Trophoblast cell (in vitro differentiated cells and primary cell): ENCODE results near the gene SCN2B.

ENCODE experiments used
- DNase-seq, 2 donors: peaks; one replicate each; pipeline ENCODE4 v3.0.0-alpha.2; 2016
- H2AFZ ChIP-seq: 2 replicates; pipeline ENCODE4 v1.6.1; 2013; ENCODE audit warnings: low read length, moderate library complexity, mild to moderate bottlenecking; ENCODE audit not compliant: insufficient read depth, poor library complexity
- H2AK5ac ChIP-seq: 2 replicates; pipeline ENCODE4 v1.6.1; 2013; ENCODE audit warnings: mild to moderate bottlenecking, low read length
- H2BK120ac ChIP-seq: 2 replicates; pipeline ENCODE4 v1.6.1; 2013; ENCODE audit warnings: low read length, mild to moderate bottlenecking, moderate library complexity; ENCODE audit not compliant: insufficient read depth, poor library complexity
- H2BK12ac ChIP-seq: 2 replicates; pipeline ENCODE4 v1.6.1; 2013; ENCODE audit warnings: mild to moderate bottlenecking, low read length, moderate library complexity
- H2BK5ac ChIP-seq: 2 replicates; pipeline ENCODE4 v1.6.1; 2013; ENCODE audit warnings: low read length, low read depth, moderate library complexity, mild to moderate bottlenecking; ENCODE audit not compliant: poor library complexity
- H3K14ac ChIP-seq: 2 replicates; pipeline ENCODE4 v1.6.1; 2013; ENCODE audit warnings: mild to moderate bottlenecking, low read length
- H3K18ac ChIP-seq: 2 replicates; pipeline ENCODE4 v1.6.1; 2013; ENCODE audit warnings: mild to moderate bottlenecking, low read length
- H3K23ac ChIP-seq: 2 replicates; pipeline ENCODE4 v1.6.1; 2013; ENCODE audit warnings: low read length
- H3K27ac ChIP-seq: 2 replicates; pipeline ENCODE4 v1.5.1; 2013; ENCODE audit warnings: low read depth, mild to moderate bottlenecking, inconsistent platforms, low read length, moderate library complexity
- H3K27me3 ChIP-seq: 2 replicates; pipeline ENCODE4 v1.6.1; 2013; ENCODE audit warnings: inconsistent platforms, mild to moderate bottlenecking, low read length, moderate library complexity; ENCODE audit not compliant: insufficient read depth
- H3K36me3 ChIP-seq, 2 experiments: 1 replicate in 1 of 2; 2 replicates in 1 of 2; pipeline ENCODE4 v1.6.1; 2013; ENCODE audit warnings: low read length in 2 of 2, mild to moderate bottlenecking in 2 of 2, moderate library complexity in 1 of 2; ENCODE audit not compliant: insufficient read depth in 2 of 2, control insufficient read depth in 1 of 2
- H3K4ac ChIP-seq: 2 replicates; pipeline ENCODE4 v1.6.1; 2013; ENCODE audit warnings: low read depth, mild to moderate bottlenecking, low read length, moderate library complexity
- H3K4me1 ChIP-seq, 2 experiments: 1 replicate in 1 of 2; 2 replicates in 1 of 2; pipeline ENCODE4 v1.6.1; 2013; ENCODE audit warnings: low read length in 2 of 2, mild to moderate bottlenecking in 2 of 2, moderate library complexity in 1 of 2; ENCODE audit not compliant: insufficient read depth in 2 of 2, control insufficient read depth in 1 of 2
- H3K4me2 ChIP-seq: 2 replicates; pipeline ENCODE4 v1.6.1; 2013; ENCODE audit warnings: inconsistent platforms, mild to moderate bottlenecking, low read length, moderate library complexity
- H3K4me3 ChIP-seq: 2 replicates; pipeline ENCODE4 v1.5.1; 2013; ENCODE audit warnings: mild to moderate bottlenecking, low read depth, low read length, inconsistent platforms
- H3K79me1 ChIP-seq: one replicate; pipeline ENCODE4 v1.6.1; 2013; ENCODE audit warnings: low read length
- H3K79me2 ChIP-seq: 2 replicates; pipeline ENCODE4 v1.6.1; 2013; ENCODE audit warnings: low read length, mild to moderate bottlenecking; ENCODE audit not compliant: control insufficient read depth, insufficient read depth, poor library complexity
- H3K9ac ChIP-seq: 2 replicates; pipeline ENCODE4 v1.6.1; 2013; ENCODE audit warnings: mild to moderate bottlenecking, low read length
- H3K9me3 ChIP-seq: 2 replicates; pipeline ENCODE4 v1.6.1; 2013; ENCODE audit warnings: low read depth, mild to moderate bottlenecking, control low read depth, inconsistent platforms, low read length; ENCODE audit not compliant: insufficient read depth
- H4K12ac ChIP-seq: 2 replicates; pipeline ENCODE4 v1.6.1; 2013; ENCODE audit warnings: low read depth, mild to moderate bottlenecking, low read length, moderate library complexity
- H4K8ac ChIP-seq: 2 replicates; pipeline ENCODE4 v1.6.1; 2013; ENCODE audit warnings: low read depth, mild to moderate bottlenecking, low read length, moderate library complexity
- H4K91ac ChIP-seq: one replicate; pipeline ENCODE4 v1.6.1; 2013; ENCODE audit warnings: low read depth, mild to moderate bottlenecking, low read length, moderate library complexity
- WGBS: extraction: QIAGEN DNeasy Blood & Tissue Kit; methylation state at CpG from one replicate; pipeline ENCODE4 v1.1.7; 2013; ENCODE audit warnings: missing lambda C conversion rate; ENCODE audit not compliant: insufficient read length, insufficient coverage; ENCODE audit errors: extremely low coverage; 5-methylcytosine and 5-hydroxymethylcytosine counted together

Gene SCN2B

GRCh38 chr11:118135796-118136165, 40.7 kb downstream of the SCN2B start:
- no peak overlapping the region for H3K18ac ChIP-seq
- H4K91ac ChIP-seq: no peak overlapping the region
- H3K27me3 ChIP-seq: no peaks in the 10 kb centered on the region
- no CpG with 5 or more reads among the region's 5 CpGs for WGBS
- no peak overlapping the region for H3K4me3 ChIP-seq
- H3K79me2 ChIP-seq: no peaks in the 10 kb centered on the region
- H2AFZ ChIP-seq: no peak overlapping the region
- H2AK5ac ChIP-seq: no peak overlapping the region
- H3K27ac ChIP-seq: no peak overlapping the region
- no peak overlapping the region for H2BK120ac ChIP-seq
- H4K12ac ChIP-seq: no peak overlapping the region
- no peak overlapping the region for H3K4ac ChIP-seq
- H3K23ac ChIP-seq: no peak overlapping the region
- no peak overlapping the region for H2BK12ac ChIP-seq
- H3K79me1 ChIP-seq: no peaks in the 10 kb centered on the region
- H3K4me2 ChIP-seq: no peak overlapping the region
- no peak overlapping the region for H3K9ac ChIP-seq
- H3K14ac ChIP-seq: no peak overlapping the region
- H2BK5ac ChIP-seq: no peak overlapping the region
- H3K9me3 ChIP-seq: peaks cover 2% of the 10 kb centered on the region
- no peak for DNase-seq
- no peaks in the 10 kb centered on the region for H3K36me3 ChIP-seq
- H4K8ac ChIP-seq: no peak overlapping the region
- H3K4me1 ChIP-seq: peaks cover 6 to 13% of the 10 kb centered on the region in 2 experiments

- Histone ChIP-seq H3K4me3 (no peak overlapping the region), H2AK5ac (no peak overlapping the region), H3K79me1 (no peaks in the 10 kb centered on the region), H3K23ac (no peak overlapping the region), H3K18ac (no peak overlapping the region), H3K4me1 (peaks cover 5 to 11% of the 10 kb centered on the region in 2 experiments), H4K12ac (no peak overlapping the region), H2BK5ac (no peak overlapping the region), H2BK12ac (no peak overlapping the region), H3K4ac (no peak overlapping the region), H4K91ac (no peak overlapping the region), H3K27me3 (no peaks in the 10 kb centered on the region), H3K4me2 (no peak overlapping the region), H2AFZ (no peak overlapping the region), H3K9ac (no peak overlapping the region), H2BK120ac (no peak overlapping the region), H3K9me3 (peaks cover 2% of the 10 kb centered on the region), H3K79me2 (no peaks in the 10 kb centered on the region), H3K27ac (no peak overlapping the region), H3K36me3 (no peaks in the 10 kb centered on the region), H4K8ac (no peak overlapping the region), H3K14ac (no peak overlapping the region)
- no CpG with 5 or more reads among the region's 7 CpGs for WGBS
- no peak for DNase-seq
Observed at GRCh38 chr11:118135051-118135795, 41.2 kb downstream of the SCN2B start.

- no peak for DNase-seq
- H3K36me3 ChIP-seq: no peaks in the 10 kb centered on the region
- no peak overlapping the region for H3K18ac ChIP-seq
- no peak overlapping the region for H2BK12ac ChIP-seq
- no peak overlapping the region for H2BK5ac ChIP-seq
- H3K23ac ChIP-seq: no peak overlapping the region
- H3K79me1 ChIP-seq: no peaks in the 10 kb centered on the region
- H3K4ac ChIP-seq: no peak overlapping the region
- no peak overlapping the region for H3K4me2 ChIP-seq
- H3K9me3 ChIP-seq: peaks cover 2% of the 10 kb centered on the region
- H4K8ac ChIP-seq: no peak overlapping the region
- H2AFZ ChIP-seq: no peak overlapping the region
- no CpG with 5 or more reads among the region's 10 CpGs for WGBS
- no peak overlapping the region for H4K91ac ChIP-seq
- H3K27ac ChIP-seq: no peak overlapping the region
- no peak overlapping the region for H3K9ac ChIP-seq
- no peaks in the 10 kb centered on the region for H3K79me2 ChIP-seq
- H3K4me1 ChIP-seq: peaks cover 0 to 4% of the 10 kb centered on the region in 2 experiments
- no peak overlapping the region for H3K4me3 ChIP-seq
- no peak overlapping the region for H2AK5ac ChIP-seq
- H2BK120ac ChIP-seq: no peak overlapping the region
- H3K27me3 ChIP-seq: no peaks in the 10 kb centered on the region
- no peak overlapping the region for H4K12ac ChIP-seq
- no peak overlapping the region for H3K14ac ChIP-seq
Observed at GRCh38 chr11:118133816-118134215, 42.6 kb downstream of the SCN2B start.

GRCh38 chr11:118132385-118133151, 43.9 kb downstream of the SCN2B start:
- no peak overlapping the region for H3K9ac ChIP-seq
- no peak overlapping the region for H3K23ac ChIP-seq
- no CpG with 5 or more reads among the region's 15 CpGs for WGBS
- H4K12ac ChIP-seq: no peak overlapping the region
- H2BK120ac ChIP-seq: no peak overlapping the region
- no peak overlapping the region for H2AFZ ChIP-seq
- H3K79me2 ChIP-seq: no peaks in the 10 kb centered on the region
- H2AK5ac ChIP-seq: no peak overlapping the region
- H3K79me1 ChIP-seq: no peaks in the 10 kb centered on the region
- no peak overlapping the region for H3K4ac ChIP-seq
- H3K4me2 ChIP-seq: no peak overlapping the region
- no peak overlapping the region for H4K91ac ChIP-seq
- no peaks in the 10 kb centered on the region for H3K36me3 ChIP-seq
- no peak for DNase-seq
- H3K4me3 ChIP-seq: no peak overlapping the region
- no peak overlapping the region for H2BK5ac ChIP-seq
- no peaks in the 10 kb centered on the region for H3K9me3 ChIP-seq
- H3K27me3 ChIP-seq: no peaks in the 10 kb centered on the region
- no peak overlapping the region for H3K27ac ChIP-seq
- H3K4me1 ChIP-seq: peaks cover 0 to 3% of the 10 kb centered on the region in 2 experiments
- H4K8ac ChIP-seq: no peak overlapping the region
- H3K14ac ChIP-seq: no peak overlapping the region
- H3K18ac ChIP-seq: no peak overlapping the region
- H2BK12ac ChIP-seq: no peak overlapping the region
